Measurements from ENCODE around the gene IL9.

DNA sequence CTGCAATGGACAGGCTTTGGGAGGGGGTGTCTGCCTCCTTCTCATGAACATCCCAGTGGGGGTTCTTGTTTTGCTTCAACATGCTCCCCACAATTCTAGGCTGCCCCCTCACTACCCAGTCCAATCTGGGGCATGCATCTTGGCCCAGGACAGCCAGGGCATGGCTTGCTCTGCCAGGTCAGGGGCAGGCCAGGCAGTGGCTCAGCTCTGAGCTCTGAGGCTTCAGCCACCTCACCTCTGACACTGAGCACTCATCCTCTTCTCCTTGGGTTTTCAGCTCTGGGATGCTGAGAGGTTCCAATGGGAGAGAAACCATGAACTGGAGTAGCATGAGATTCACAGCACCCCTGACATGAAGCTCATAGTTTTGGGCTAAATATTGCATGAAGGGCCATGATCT lies 49.3 kb downstream of the IL9 start:
- TF ChIP-seq, protein P1, sequence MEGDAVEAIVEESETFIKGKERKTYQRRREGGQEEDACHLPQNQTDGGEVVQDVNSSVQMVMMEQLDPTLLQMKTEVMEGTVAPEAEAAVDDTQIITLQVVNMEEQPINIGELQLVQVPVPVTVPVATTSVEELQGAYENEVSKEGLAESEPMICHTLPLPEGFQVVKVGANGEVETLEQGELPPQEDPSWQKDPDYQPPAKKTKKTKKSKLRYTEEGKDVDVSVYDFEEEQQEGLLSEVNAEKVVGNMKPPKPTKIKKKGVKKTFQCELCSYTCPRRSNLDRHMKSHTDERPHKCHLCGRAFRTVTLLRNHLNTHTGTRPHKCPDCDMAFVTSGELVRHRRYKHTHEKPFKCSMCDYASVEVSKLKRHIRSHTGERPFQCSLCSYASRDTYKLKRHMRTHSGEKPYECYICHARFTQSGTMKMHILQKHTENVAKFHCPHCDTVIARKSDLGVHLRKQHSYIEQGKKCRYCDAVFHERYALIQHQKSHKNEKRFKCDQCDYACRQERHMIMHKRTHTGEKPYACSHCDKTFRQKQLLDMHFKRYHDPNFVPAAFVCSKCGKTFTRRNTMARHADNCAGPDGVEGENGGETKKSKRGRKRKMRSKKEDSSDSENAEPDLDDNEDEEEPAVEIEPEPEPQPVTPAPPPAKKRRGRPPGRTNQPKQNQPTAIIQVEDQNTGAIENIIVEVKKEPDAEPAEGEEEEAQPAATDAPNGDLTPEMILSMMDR (IDR thresholded peaks at IDR 0.05) = no peak
- no peak for TF ChIP-seq POLR2AphosphoS5 (IDR thresholded peaks at IDR 0.05)
- no peak for TF ChIP-seq POLR2A (IDR thresholded peaks at IDR 0.05)
